Measurements from ENCODE around the gene SPINK5.

SPINK5 gene

DNA sequence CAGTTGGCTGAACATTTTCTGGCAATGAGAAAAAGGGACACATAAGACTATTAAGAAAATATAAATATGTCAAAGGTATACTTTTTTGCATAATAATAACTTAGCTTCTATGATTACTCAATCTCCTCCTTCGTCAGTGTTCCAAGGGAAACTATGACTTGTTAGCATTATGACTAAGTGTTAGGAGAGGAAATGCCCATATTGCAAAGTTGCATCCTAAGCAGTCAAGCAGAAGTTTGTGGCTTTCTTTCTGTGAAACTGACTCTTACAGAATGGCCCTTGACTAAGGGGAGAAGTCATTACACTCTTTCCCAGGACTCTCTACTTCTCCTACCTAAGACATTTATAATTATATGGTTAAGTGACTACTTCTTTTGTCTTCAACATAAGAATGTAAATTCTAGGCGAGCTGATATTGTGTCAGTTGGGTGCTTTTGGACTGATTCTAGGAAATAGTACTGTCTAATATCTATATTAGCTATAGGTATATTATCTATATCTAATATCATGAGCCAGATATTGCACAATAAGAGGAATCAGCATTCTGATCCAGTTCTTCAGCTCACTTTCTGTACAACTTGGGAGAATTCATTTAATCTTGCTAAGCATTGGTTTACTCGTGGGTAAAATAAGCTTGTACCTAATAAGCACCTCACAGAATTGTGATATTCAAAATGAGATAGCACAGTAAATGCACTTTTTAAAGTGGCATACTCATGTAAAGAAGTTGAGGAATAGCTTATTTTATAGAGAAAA is 122.6 kb downstream of the SPINK5 start:
- no peak for DNase-seq (ENCODE audit: low read depth)

Measured in activated T-cell treated with anti-CD3 and anti-CD28 coated beads for 48 hours (primary cell).